IPS-11a (cell line): Measurements from ENCODE around the gene HOXA11.

ENCODE experiments used
- H3K4me3 ChIP-seq: one replicate; pipeline ENCODE4 v1.5.1; 2013; ENCODE audit warnings: low read depth, low read length, control low read depth

HOXA11 gene

GRCh38 chr7:27194002-27194352 is 8.9 kb upstream of the HOXA11 start:
- H3K4me3 ChIP-seq = no peak overlapping the region

- no peak overlapping the region for H3K4me3 ChIP-seq
Observed at GRCh38 chr7:27193335-27194001, 8.4 kb upstream of the HOXA11 start.

- H3K4me3 ChIP-seq = no peak overlapping the region
Observed at GRCh38 chr7:27192546-27193334, 7.7 kb upstream of the HOXA11 start.

GRCh38 chr7:27191833-27192545 is 7.0 kb upstream of the HOXA11 start:
- no peak overlapping the region for H3K4me3 ChIP-seq

GRCh38 chr7:27191161-27191731 is 6.2 kb upstream of the HOXA11 start:
- no peak overlapping the region for H3K4me3 ChIP-seq

- no peak overlapping the region for H3K4me3 ChIP-seq
Observed at GRCh38 chr7:27189997-27190748, 5.1 kb upstream of the HOXA11 start.

- H3K4me3 ChIP-seq = no peak overlapping the region
Observed at GRCh38 chr7:27189295-27189996, 4.4 kb upstream of the HOXA11 start.

- H3K4me3 ChIP-seq = no peak overlapping the region
Observed at GRCh38 chr7:27188386-27189294, 3.6 kb upstream of the HOXA11 start.

- H3K4me3 ChIP-seq = no peak overlapping the region
Observed at GRCh38 chr7:27187475-27188385, 2.7 kb upstream of the HOXA11 start.

GRCh38 chr7:27186668-27187474 is 1.8 kb upstream of the HOXA11 start:
- H3K4me3 ChIP-seq = no peak overlapping the region

- no peak overlapping the region for H3K4me3 ChIP-seq
Observed at GRCh38 chr7:27185854-27186667, 1.0 kb upstream of the HOXA11 start.

GRCh38 chr7:27184337-27185012 is 557 bp downstream of the HOXA11 start:
- H3K4me3 ChIP-seq = no peak overlapping the region

- no peak overlapping the region for H3K4me3 ChIP-seq
Observed at GRCh38 chr7:27183682-27184336, 1.2 kb downstream of the HOXA11 start.

- no peak overlapping the region for H3K4me3 ChIP-seq
Observed at GRCh38 chr7:27182861-27183681, 2.0 kb downstream of the HOXA11 start.
